Stimulated activated CD4-positive, alpha-beta T cell treated with anti-CD3 and anti-CD28 coated beads, Interleukin-4, amount 100 ng/mL, for 48 hours (primary cell): ENCODE data around the gene DGKK.
"Not testable (repeated sequence)": the region's sequence is repeated elsewhere in the genome, so short reads cannot be mapped to it uniquely, and the experiment has no call there.

Experiments used
- DNase-seq, 2 donors: peaks; one replicate each; pipeline ENCODE4 v3.0.0-alpha.2; 2020; ENCODE audit warnings: low read depth in 2 of 2

Gene DGKK

GRCh38 chrX:50428174-50428573, 42.5 kb downstream of the DGKK start:
- no peak for DNase-seq

- DNase-seq: no peak
Measured at GRCh38 chrX:50407976-50408375, 62.6 kb downstream of the DGKK start.

DNA sequence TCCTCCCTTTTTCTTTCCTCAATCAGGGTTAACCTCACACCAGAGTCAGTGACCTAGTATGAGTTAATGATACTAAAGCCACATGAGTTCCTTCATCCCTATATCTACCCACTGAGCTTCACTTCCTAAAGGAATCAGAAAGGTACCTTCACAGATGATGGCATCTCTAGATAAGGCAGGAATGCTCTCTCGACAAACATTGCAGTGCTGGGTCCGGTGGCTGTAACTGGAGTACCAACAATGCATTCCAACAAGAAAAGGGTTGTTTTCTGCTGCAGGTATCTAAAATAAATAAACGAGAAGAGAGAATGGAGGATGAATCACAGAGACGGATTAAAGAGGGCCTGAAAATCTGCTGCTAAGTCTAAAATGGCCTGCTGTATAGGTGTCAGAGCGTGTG, 66.7 kb downstream of the DGKK start:
- DNase-seq: no peak

DNA sequence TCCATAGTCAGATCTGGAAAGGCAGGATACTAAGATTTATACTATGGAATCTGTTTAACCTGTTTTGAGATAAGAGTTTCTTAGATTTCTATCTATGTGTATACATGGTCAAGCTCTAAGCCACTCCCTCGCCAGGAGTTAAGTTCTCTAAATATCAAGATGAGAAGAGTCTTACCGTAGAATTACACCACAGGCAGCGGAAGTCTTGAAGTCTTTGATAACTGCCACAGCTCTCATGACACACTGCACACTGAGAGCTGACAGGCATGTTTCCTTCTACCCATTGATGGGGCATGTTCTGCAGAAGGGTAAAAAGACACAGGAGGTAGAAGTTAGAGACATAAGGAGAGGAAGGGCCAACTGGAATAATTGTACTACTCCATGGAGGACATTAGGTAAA, 67.7 kb downstream of the DGKK start:
- no peak for DNase-seq

- DNase-seq: no peak
Measured at GRCh38 chrX:50393902-50394301, 76.7 kb downstream of the DGKK start.

DNA sequence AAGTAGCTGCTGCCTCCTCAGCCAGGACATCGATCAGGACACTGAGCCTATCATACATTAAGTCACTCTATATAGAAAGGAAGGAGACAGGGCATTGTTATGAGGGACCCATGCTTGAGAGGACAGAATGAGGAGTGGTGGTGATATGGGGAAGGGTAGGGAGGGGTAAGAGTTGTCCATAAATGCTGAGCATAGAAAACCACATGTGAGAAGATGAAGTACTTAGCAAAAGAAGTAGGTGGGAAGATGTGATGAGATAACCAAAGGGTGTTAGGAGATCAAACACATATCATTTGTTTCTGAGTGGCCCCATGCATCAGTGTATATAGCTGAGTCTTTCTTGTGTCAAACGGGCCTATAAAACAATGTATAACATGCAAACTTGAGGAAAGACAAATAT, 84.1 kb downstream of the DGKK start:
- DNase-seq: no peak

- DNase-seq: no peak
Measured at GRCh38 chrX:50381729-50382415, 88.8 kb downstream of the DGKK start.

GRCh38 chrX:50375481-50376267, 95.0 kb downstream of the DGKK start:
- no peak for DNase-seq

GRCh38 chrX:50372966-50373365, 97.7 kb downstream of the DGKK start:
- no peak for DNase-seq

GRCh38 chrX:50343917-50344316, 126.7 kb downstream of the DGKK start:
- no peak for DNase-seq

DNA sequence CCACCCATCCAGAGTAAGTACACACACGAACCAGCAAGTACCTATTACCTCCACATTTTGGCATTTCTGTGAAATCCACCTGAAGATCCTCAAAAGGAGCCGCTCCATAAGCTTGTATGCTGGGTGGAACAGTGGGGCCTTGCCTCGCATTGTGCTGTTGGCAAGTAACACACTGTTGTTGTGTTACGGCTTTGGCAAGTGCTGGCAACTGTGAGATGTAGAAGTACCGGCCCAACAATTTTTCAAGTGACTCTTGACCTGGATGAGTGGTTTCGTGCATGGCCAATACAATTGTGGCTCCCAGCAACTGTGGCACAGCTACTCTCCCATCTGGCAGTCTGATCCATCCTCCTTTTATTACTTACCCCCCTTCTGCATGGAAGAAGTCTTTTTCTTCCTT, 137.3 kb downstream of the DGKK start:
- no peak for DNase-seq

DNA sequence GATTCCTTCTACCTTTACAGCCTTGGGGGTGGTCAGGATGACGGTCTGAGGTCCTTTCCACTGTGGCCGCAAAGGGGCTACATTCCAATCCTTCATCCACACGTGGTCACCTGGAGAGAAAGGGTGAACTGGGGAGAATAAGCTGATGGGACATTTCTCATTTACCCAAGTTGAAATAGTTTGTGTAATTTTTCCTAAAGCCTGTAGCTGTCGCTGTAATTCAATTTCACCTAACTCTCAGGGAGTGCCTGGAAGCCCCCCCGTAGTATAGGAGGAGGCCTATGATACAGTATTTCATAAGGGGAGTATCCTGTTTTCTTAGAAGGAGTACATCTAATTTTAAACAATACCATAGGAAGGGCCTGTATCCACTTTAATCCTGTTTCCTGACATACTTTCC, 138.0 kb downstream of the DGKK start:
- DNase-seq: not testable (repeated sequence)

- no peak for DNase-seq
Measured at GRCh38 chrX:50327235-50327634, 143.4 kb downstream of the DGKK start.
